LNCAP (cell line): Measurements from ENCODE around the gene ARHGAP15.

Source experiments
- CTCF ChIP-seq: fragments of 450-650 bp; IDR thresholded peaks from 2 replicates; pipeline ENCODE4 v1.5.1; 2017; ENCODE audit warnings: mild to moderate bottlenecking

Gene ARHGAP15

DNA sequence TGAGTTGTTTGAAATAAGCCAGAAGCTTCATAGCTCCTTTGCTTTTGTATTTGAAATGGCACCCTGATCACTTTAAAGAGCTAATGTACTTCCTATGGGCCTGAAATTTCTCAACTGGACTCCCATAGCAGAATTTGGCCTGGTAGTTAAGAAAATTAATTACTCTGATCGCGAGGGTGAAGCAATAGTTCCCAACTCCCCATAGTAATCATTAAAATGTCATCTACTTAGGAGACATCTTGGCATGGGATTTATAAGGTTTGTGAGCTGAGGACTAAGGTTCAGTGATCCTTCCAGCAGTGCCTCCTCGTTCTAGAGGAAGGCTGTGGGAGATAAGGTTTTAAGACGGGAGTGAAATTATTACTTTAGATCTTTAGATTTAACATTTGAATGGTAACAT lies 581.0 kb downstream of the ARHGAP15 start:
- no peak for TF ChIP-seq CTCF

DNA sequence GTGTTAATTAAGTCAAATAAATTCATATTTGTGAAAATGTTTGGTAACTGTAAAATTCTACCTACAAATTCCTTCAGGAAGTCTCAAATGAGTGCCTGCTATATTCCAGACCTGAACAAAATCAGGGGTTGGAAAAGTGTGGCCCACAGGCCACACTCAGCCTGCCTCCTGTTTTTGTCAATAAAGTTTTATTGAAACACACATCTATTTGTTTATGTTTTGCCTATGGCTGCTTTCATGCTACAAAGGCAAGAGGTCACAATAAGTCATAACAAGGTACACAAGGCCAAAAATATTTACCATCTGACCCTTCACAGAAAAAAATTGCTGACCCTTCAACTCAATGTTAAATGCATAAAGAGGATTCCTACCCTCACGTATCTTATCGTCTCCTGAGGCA lies 581.7 kb downstream of the ARHGAP15 start:
- no peak for TF ChIP-seq CTCF

DNA sequence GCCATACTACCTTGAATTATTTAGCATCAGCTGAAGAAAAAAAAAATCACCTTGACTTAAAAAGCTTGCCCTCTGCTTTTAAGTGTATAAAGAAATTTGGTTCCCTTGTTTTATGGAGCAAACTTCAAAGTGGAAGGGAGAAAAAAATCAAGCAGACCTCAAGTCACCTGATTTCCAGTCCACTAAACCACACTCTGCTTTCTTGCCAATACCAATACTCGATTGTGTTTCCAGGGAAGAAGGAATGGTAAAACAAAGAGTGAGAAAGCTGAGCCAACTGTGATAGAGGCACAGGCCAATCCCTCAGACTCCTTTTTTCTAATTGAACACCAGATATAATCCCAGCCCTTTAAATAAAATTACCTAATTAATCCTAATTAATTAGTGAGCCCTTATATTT lies 587.3 kb downstream of the ARHGAP15 start:
- no peak for TF ChIP-seq CTCF

GRCh38 chr2:143717053-143717452 lies 587.8 kb downstream of the ARHGAP15 start:
- no peak for TF ChIP-seq CTCF

- no peak for TF ChIP-seq CTCF
Measured at GRCh38 chr2:143717536-143718168, 588.4 kb downstream of the ARHGAP15 start.

DNA sequence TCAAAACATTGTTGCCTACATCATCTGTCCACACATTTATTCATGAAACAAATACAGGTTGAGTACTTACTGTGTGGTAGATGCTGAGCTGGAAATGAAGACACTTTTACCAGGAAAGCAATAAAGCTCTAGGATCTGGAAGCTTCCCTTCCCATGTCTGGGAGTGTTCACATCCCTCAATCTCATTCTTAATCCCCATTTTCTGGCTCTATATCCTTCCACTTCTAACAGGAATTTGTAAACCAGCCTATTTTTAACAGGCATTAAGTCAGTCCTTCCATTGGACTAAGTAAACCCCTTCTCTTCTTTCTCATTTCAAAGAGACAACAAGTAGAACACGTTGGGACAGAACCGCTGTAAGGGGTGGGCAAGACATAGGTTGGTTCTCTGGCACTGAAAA lies 589.5 kb downstream of the ARHGAP15 start:
- no peak for TF ChIP-seq CTCF

GRCh38 chr2:143719406-143719805 lies 590.2 kb downstream of the ARHGAP15 start:
- no peak for TF ChIP-seq CTCF

GRCh38 chr2:143720095-143720664 lies 591.0 kb downstream of the ARHGAP15 start:
- TF ChIP-seq CTCF, result peak; percentile 36; the same call in 1 of the 2 replicates
